Lower lobe of right lung (tissue), 2 donors: ENCODE results near the gene SORCS1. TPM values are rescaled to one million over a fixed set of nuclear protein-coding genes. Genes with fewer than 3 reads are reported as not detected.

ENCODE experiments used
- ATAC-seq, 2 donors: fragments of 200-7000 bp; cut with Tn5 transposase; one replicate each; pipeline ENCODE4 v1.9.1; 2020 to 2022; ENCODE audit warnings: mild to moderate bottlenecking in 2 of 2, moderate library complexity in 2 of 2
- DNase-seq: peaks from one replicate; pipeline ENCODE4 v3.0.0-alpha.2; 2020
- H3K27ac ChIP-seq: fragments of 200-600 bp; one replicate; pipeline ENCODE4 v1.8.0; 2022
- H3K27me3 ChIP-seq: fragments of 200-600 bp; one replicate; pipeline ENCODE4 v1.8.0; 2022; ENCODE audit warnings: low read depth
- H3K36me3 ChIP-seq: fragments of 200-600 bp; one replicate; pipeline ENCODE4 v1.8.0; 2022; ENCODE audit warnings: mild to moderate bottlenecking
- H3K4me1 ChIP-seq: fragments of 200-600 bp; one replicate; pipeline ENCODE4 v1.8.0; 2022
- H3K4me3 ChIP-seq: fragments of 200-600 bp; one replicate; pipeline ENCODE4 v1.8.0; 2022; ENCODE audit warnings: mild to moderate bottlenecking
- H3K9me3 ChIP-seq: fragments of 200-600 bp; one replicate; pipeline ENCODE4 v1.8.0; 2022
- CTCF ChIP-seq: fragments of 200-600 bp; IDR thresholded peaks from one replicate; pipeline ENCODE4 v1.8.0; 2022; ENCODE audit warnings: antibody characterized with exemption, mild to moderate bottlenecking
- intact Hi-C: fragments of 100-400 bp; cut with DNase I; formaldehyde crosslinking; loops from one replicate; pipeline ENCODE4 v1.11.0; 2022
- total RNA-seq: library from RNA; stranded (reverse); fragmentation: NEBNext Ultra II Directional; extraction: Animal tissue kit (Norgen Biotek cat#: 25700); gene quantifications from one replicate; pipeline ENCODE4 v1.2.1, GENCODE V29; 2021
- donor health status: DM: no; HTN: yes; CAD: no; lungs with severe emphysema.

SORCS1 gene
- total RNA-seq, 1 donor from 2014 or later, result 0.15 TPM

GRCh38 chr10:106655165-106655564 lies 509.3 kb downstream of the SORCS1 start:
- H3K4me3 ChIP-seq, result no peak overlapping the region
- no peaks in the 10 kb centered on the region for H3K9me3 ChIP-seq
- intact Hi-C loops, result no loop called here
- no peak overlapping the region for H3K27ac ChIP-seq
- no peaks in the 10 kb centered on the region for H3K4me1 ChIP-seq
- H3K27me3 ChIP-seq, result no peaks in the 10 kb centered on the region
- no peaks in the 10 kb centered on the region for H3K36me3 ChIP-seq
- no peak for TF ChIP-seq CTCF
- ATAC-seq, result no peak
- no peak for DNase-seq

- H3K27ac ChIP-seq, result no peak overlapping the region
- no peak for ATAC-seq
- H3K27me3 ChIP-seq, result no peaks in the 10 kb centered on the region
- no peak for DNase-seq
- intact Hi-C loops, result no loop called here
- TF ChIP-seq CTCF, result no peak
- H3K4me3 ChIP-seq, result no peak overlapping the region
- no peaks in the 10 kb centered on the region for H3K36me3 ChIP-seq
- H3K4me1 ChIP-seq, result no peaks in the 10 kb centered on the region
- H3K9me3 ChIP-seq, result no peaks in the 10 kb centered on the region
These were observed 512.2 kb downstream of the SORCS1 start for GRCh38 chr10:106652279-106652678.

DNA sequence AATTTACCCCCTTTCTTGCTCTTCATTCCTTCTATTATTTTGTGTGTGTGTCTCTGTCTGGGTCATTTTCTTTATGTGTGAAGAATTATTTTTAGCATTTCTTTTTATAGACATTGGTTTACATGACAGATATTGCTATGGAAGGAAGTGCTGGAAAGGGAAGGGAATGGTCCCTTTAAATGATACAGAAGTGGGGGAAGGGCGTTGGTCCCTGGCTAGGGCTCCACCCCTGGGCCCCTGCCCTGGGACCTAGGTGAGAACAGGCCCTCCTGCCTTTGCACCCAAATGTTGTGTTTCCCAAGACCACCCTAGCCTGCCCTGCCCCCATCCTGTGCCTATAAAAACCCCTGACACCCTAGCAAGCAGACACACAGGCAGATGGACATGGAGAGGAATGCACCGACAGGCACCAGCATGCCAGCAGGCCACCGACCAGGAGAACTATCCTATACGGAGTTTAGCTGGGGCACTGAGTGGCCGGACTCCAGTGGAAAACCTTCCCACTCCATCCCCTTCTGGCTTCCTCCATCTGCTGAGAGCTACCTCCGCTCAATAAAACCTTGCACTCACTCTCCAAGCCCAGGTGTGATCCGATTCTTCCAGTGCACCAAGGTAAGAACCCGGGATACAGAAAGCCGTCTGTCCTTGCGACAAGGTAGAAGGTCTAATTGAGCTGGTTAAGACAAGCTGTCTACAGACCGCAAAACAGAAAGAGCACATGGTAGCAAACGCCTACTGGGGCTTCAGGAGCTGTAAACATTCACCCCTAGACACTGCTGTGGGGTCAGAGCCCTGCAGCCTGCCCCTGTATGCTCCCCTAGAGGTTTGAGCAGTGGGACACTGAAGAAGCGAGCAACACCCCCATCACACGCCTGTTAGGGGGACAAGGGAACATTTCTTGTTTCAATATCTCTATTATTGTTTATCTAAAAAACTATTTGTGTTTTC lies 515.7 kb downstream of the SORCS1 start:
- Histone ChIP-seq H3K36me3 (no peaks in the 10 kb centered on the region), H3K4me3 (no peak overlapping the region), H3K4me1 (no peaks in the 10 kb centered on the region), H3K27me3 (no peaks in the 10 kb centered on the region), H3K9me3 (no peaks in the 10 kb centered on the region), H3K27ac (no peak overlapping the region)
- intact Hi-C loops, result no loop called here
- DNase-seq (no peak), ATAC-seq (no peak)
- no peak for TF ChIP-seq CTCF

DNA sequence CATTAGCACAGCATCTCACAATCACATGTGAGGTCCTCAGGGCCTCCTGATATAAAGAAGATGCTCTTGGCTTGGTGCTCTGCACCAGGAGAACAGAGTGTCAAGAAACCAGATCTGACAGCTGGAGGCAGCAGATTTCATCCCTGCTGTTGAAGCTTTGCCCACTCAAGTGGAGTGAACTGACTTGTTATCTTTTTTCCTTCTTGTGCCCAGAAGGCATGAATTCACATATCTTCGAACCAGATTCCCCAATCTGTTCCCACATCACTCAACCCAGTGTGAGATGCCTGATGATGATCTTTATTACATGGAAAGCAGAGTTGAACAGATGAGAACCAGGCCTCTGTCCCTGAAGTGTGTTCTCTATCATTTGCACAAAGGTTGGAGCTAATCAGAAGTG lies 521.0 kb downstream of the SORCS1 start:
- DNase-seq (no peak), ATAC-seq (no peak)
- intact Hi-C loops, result no loop called here
- H3K4me1 ChIP-seq, result no peaks in the 10 kb centered on the region
- H3K4me3 ChIP-seq, result no peak overlapping the region
- TF ChIP-seq CTCF, result no peak
- H3K9me3 ChIP-seq, result no peaks in the 10 kb centered on the region
- no peaks in the 10 kb centered on the region for H3K27me3 ChIP-seq
- H3K36me3 ChIP-seq, result no peaks in the 10 kb centered on the region
- H3K27ac ChIP-seq, result no peak overlapping the region

DNA sequence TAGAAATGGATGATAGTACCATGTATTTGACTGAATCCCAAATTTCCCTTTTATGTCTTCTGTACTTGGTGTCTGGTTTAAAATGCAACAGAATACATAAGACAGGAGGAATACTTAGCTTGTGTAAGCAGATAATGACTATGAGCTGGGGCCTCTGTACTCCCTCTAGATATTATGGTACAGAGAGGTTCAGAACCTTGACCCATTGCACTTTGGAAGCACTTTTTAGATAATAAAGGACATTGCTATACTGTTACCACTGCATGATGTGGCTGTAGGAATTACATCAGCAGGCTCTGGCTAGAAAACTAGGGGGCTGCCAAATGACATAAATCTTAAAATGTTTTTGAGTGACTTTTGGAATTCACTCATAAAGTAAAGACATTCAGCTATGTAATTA lies 526.6 kb downstream of the SORCS1 start:
- H3K4me1 ChIP-seq, result no peaks in the 10 kb centered on the region
- no peak for DNase-seq
- no peak for ATAC-seq
- no peaks in the 10 kb centered on the region for H3K9me3 ChIP-seq
- no peak for TF ChIP-seq CTCF
- no peak overlapping the region for H3K4me3 ChIP-seq
- no peaks in the 10 kb centered on the region for H3K36me3 ChIP-seq
- no peaks in the 10 kb centered on the region for H3K27me3 ChIP-seq
- H3K27ac ChIP-seq, result no peak overlapping the region
- intact Hi-C loops, result no loop called here
